Right atrium auricular region (tissue), 2 donors: Measurements from ENCODE around the gene EPM2A. TPM values are rescaled to one million over a fixed set of nuclear protein-coding genes. Genes with fewer than 3 reads are reported as not detected.
"Not testable (repeated sequence)": the region's sequence is repeated elsewhere in the genome, so short reads cannot be mapped to it uniquely, and the experiment has no call there.

Experiments used
- DNase-seq: peaks from one replicate; pipeline ENCODE4 v3.0.0-alpha.2; 2019; ENCODE audit warnings: low spot score
- H3K27ac ChIP-seq, 2 donors: fragments of 200-600 bp; sonication (generic); 1 replicate in 1 of 2; 2 replicates in 1 of 2; pipeline ENCODE4 v1.5.1; 2016 to 2019
- H3K27me3 ChIP-seq, 2 donors: fragments of 200-600 bp; sonication (generic); one replicate each; pipeline versions ENCODE4 v1.5.1 to v1.6.0; 2017 to 2019
- H3K36me3 ChIP-seq: fragments of 200-600 bp; sonication (generic); one replicate; pipeline ENCODE4 v1.5.1; 2016
- H3K4me1 ChIP-seq, 2 donors: fragments of 200-600 bp; sonication (generic); one replicate each; pipeline versions ENCODE4 v1.5.1 to v1.6.0; 2017 to 2019
- H3K4me3 ChIP-seq, 2 donors: fragments of 200-600 bp; sonication (generic); 1 replicate in 1 of 2; 2 replicates in 1 of 2; pipeline ENCODE4 v1.5.1; 2017 to 2019; ENCODE audit warnings: mild to moderate bottlenecking in 1 of 2, moderate library complexity in 1 of 2
- H3K9me3 ChIP-seq, 2 donors: fragments of 200-600 bp; sonication (generic); one replicate each; pipeline ENCODE4 v1.5.1; 2019
- total RNA-seq, 2 donors: library from RNA; depleted of rRNA; stranded (reverse); fragments of >200 nt; gene quantifications; one replicate each; pipeline ENCODE4 v1.1.0, GENCODE V29; 2016
- TF ChIP-seq, protein P1 (sequence below), 2 donors: fragments of 200-600 bp; sonication (generic); IDR thresholded peaks; one replicate each; pipeline ENCODE4 v1.5.1; 2019; ENCODE audit warnings: antibody characterized with exemption in 2 of 2

The EPM2A gene
- total RNA-seq, 2 donors from 2014 or later: 24.2 to 24.7 TPM

GRCh38 chr6:145707397-145707796 lies 27.9 kb downstream of the EPM2A start:
- H3K9me3 ChIP-seq: no peaks in the 10 kb centered on the region
- TF ChIP-seq, protein P1, sequence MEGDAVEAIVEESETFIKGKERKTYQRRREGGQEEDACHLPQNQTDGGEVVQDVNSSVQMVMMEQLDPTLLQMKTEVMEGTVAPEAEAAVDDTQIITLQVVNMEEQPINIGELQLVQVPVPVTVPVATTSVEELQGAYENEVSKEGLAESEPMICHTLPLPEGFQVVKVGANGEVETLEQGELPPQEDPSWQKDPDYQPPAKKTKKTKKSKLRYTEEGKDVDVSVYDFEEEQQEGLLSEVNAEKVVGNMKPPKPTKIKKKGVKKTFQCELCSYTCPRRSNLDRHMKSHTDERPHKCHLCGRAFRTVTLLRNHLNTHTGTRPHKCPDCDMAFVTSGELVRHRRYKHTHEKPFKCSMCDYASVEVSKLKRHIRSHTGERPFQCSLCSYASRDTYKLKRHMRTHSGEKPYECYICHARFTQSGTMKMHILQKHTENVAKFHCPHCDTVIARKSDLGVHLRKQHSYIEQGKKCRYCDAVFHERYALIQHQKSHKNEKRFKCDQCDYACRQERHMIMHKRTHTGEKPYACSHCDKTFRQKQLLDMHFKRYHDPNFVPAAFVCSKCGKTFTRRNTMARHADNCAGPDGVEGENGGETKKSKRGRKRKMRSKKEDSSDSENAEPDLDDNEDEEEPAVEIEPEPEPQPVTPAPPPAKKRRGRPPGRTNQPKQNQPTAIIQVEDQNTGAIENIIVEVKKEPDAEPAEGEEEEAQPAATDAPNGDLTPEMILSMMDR (IDR thresholded peaks at IDR 0.05): no peak
- no peaks in the 10 kb centered on the region for H3K27me3 ChIP-seq

GRCh38 chr6:145705561-145705960 lies 29.8 kb downstream of the EPM2A start:
- Histone ChIP-seq H3K27me3 (no peaks in the 10 kb centered on the region), H3K4me1 (no peaks in the 10 kb centered on the region), H3K36me3 (no peaks in the 10 kb centered on the region), H3K27ac (no peak overlapping the region), H3K9me3 (no peaks in the 10 kb centered on the region), H3K4me3 (no peak overlapping the region)
- no peak for DNase-seq
- TF ChIP-seq, protein P1 (IDR thresholded peaks at IDR 0.05): no peak

More at GRCh38 chr6:145707397-145707796, 27.9 kb downstream of the EPM2A start:
- Histone ChIP-seq H3K4me3 (no peak overlapping the region), H3K36me3 (no peaks in the 10 kb centered on the region), H3K4me1 (no peaks in the 10 kb centered on the region), H3K27ac (no peak overlapping the region)
- DNase-seq: no peak

GRCh38 chr6:145704143-145704781 lies 31.1 kb downstream of the EPM2A start:
- Histone ChIP-seq H3K9me3 (no peaks in the 10 kb centered on the region), H3K27me3 (no peaks in the 10 kb centered on the region), H3K36me3 (no peaks in the 10 kb centered on the region), H3K4me3 (no peak overlapping the region), H3K27ac (no peak overlapping the region), H3K4me1 (no peaks in the 10 kb centered on the region)
- no peak for DNase-seq
- TF ChIP-seq, protein P1 (IDR thresholded peaks at IDR 0.05): peak; percentile 33 to 67

DNA sequence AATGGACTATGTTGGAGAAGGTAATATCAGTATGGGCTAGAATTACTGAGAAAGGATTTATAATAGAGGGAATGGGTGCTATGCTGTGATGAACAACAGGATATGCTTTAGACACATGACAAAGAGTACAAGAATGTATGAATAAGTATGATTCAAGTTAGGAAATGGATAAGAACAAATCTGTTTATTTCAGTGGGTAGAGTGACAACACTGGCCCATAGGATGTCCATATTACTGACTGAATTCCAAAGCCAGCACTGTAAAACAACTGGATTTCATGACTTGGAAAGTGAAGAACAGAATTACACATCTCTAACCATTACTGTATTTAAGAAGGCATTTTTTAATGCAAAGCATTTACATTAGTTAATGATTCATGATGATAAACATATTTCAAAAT lies 35.9 kb downstream of the EPM2A start:
- H3K27me3 ChIP-seq: no peaks in the 10 kb centered on the region

DNA sequence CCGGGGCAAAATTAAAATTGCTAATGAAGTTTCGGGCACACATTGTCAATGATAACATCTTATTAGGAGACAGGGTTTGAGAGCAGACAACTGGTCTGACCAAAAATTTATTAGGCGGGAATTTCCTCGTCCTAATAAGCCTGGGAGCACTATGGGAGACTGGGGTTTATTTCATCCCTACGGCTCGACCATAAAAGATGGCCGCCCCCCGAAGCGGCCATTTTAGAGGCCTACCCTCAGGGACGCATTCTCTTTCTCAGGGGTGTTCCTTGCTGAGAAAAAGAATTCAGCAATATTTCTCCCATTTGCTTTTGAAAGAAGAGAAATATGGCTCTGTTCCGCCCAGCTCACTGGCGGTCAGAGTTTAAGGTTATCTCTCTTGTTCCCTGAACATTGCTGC lies 37.9 kb downstream of the EPM2A start:
- not testable (repeated sequence) for DNase-seq, H3K36me3 ChIP-seq, H3K9me3 ChIP-seq, H3K27me3 ChIP-seq, H3K27ac ChIP-seq, H3K4me3 ChIP-seq, H3K4me1 ChIP-seq

More for the DNA sequence above, 35.9 kb downstream of the EPM2A start:
- Histone ChIP-seq H3K4me1 (no peaks in the 10 kb centered on the region), H3K27ac (no peak overlapping the region), H3K4me3 (no peak overlapping the region), H3K9me3 (no peaks in the 10 kb centered on the region), H3K36me3 (no peaks in the 10 kb centered on the region)
- no peak for DNase-seq
- TF ChIP-seq, protein P1 (IDR thresholded peaks at IDR 0.05): no peak

- H3K27ac ChIP-seq: no peak overlapping the region
- H3K36me3 ChIP-seq: no peaks in the 10 kb centered on the region
- H3K4me1 ChIP-seq: no peaks in the 10 kb centered on the region
- H3K4me3 ChIP-seq: no peak overlapping the region
- H3K9me3 ChIP-seq: peaks cover 0 to 6% of the 10 kb centered on the region in 2 donors
- DNase-seq: no peak
- no peaks in the 10 kb centered on the region for H3K27me3 ChIP-seq
- TF ChIP-seq, protein P1 (IDR thresholded peaks at IDR 0.05): no peak
Measured at GRCh38 chr6:145694083-145694737, 41.1 kb downstream of the EPM2A start.
